ENCODE data around the gene ERVV-1.

GRCh38 chr19:53007606-53008005, 6.1 kb upstream of the ERVV-1 start:
- no peak for TF ChIP-seq FOXM1 (IDR thresholded peaks at IDR 0.05; ENCODE audit: borderline replicate concordance)
- no peak for TF ChIP-seq PKNOX1 (IDR thresholded peaks at IDR 0.05)
- TF ChIP-seq ELF4 (IDR thresholded peaks at IDR 0.05) = no peak
- TF ChIP-seq L3MBTL2 (conservative IDR thresholded peaks at IDR 0.05) = no peak
- TF ChIP-seq FOXK2 (IDR thresholded peaks at IDR 0.05) = no peak
- TF ChIP-seq ZNF384 (IDR thresholded peaks at IDR 0.05) = no peak
- TF ChIP-seq TARDBP (IDR thresholded peaks at IDR 0.05) = no peak
- TF ChIP-seq SP1 (IDR thresholded peaks at IDR 0.05) = no peak
- no peak for TF ChIP-seq BHLHE40 (IDR thresholded peaks at IDR 0.05; ENCODE audit: borderline replicate concordance)
- TF ChIP-seq ARNT (IDR thresholded peaks at IDR 0.05) = no peak
- TF ChIP-seq CTBP1 (IDR thresholded peaks at IDR 0.05; ENCODE audit: borderline replicate concordance) = no peak
- TF ChIP-seq FOXA1 (IDR thresholded peaks at IDR 0.05) = no peak
- no peak for TF ChIP-seq SUZ12 (IDR thresholded peaks at IDR 0.05)

Data from HEK293T (cell line).